GM12891 (cell line): Measurements from ENCODE around the gene RIT1.
"Not testable (repeated sequence)": the region's sequence is repeated elsewhere in the genome, so short reads cannot be mapped to it uniquely, and the experiment has no call there.

Experiments
- PAX5 ChIP-seq: IDR thresholded peaks from 2 replicates; pipeline ENCODE4 v1.6.1; 2011; ENCODE audit warnings: low read length, moderate library complexity, mild to moderate bottlenecking; ENCODE audit not compliant: insufficient read depth, severe bottlenecking
- POLR2A ChIP-seq: IDR thresholded peaks from 2 replicates; pipeline ENCODE4 v1.6.1; 2011; ENCODE audit warnings: low read depth, low read length, control low read depth
- POLR2AphosphoS5 ChIP-seq: IDR thresholded peaks from 2 replicates; pipeline ENCODE4 v1.6.1; 2011; ENCODE audit warnings: low read depth, low read length, control low read depth
- SPI1 ChIP-seq: IDR thresholded peaks from 2 replicates; pipeline ENCODE4 v1.6.1; 2011; ENCODE audit warnings: low read depth, low read length, control low read depth

- TF ChIP-seq POLR2A, SPI1, POLR2AphosphoS5, PAX5: not testable (repeated sequence)
Observed at GRCh38 chr1:155930725-155931124, 19.6 kb upstream of the RIT1 start.
